ENCODE data around the gene GAB1. TPM values are rescaled to one million over a fixed set of nuclear protein-coding genes. Genes with fewer than 3 reads are reported as not detected.
A peak's percentile ranks its signal among the peaks of the same experiment; 100 is the strongest.

Gene GAB1
- total RNA-seq, 6 donors from 2014 or later, result 47.1 to 77.6 (median 56.9) TPM

DNA sequence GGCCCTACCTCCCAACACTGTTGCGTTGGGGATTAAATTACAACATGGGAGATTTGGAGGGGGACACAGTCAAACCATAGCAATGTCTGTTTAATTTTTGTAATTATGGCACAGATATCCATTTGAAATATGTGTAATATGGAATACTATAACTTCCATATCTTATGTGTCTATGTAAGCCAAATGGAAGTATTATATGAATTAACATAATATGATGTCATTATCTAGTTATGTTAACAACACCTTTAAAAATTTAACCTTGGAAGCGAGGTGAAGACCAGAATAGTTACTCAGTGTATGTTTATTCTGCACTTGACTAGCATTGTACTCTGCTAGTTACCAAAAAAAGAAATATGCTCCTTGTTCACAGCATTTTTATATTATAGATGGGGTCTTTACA is 181.1 kb downstream of the GAB1 start:
- Histone ChIP-seq H3K4me3 (peak overlapping the region in 1 of 4 donors; percentile 90), H3K27ac (no peak overlapping the region), H3K36me3 (peaks cover 0 to 44% (median 10%) of the 10 kb centered on the region in 4 donors), H3K9me3 (no peaks in the 10 kb centered on the region), H3K4me1 (peaks cover 17 to 61% (median 51%) of the 10 kb centered on the region in 4 donors), H3K27me3 (no peaks in the 10 kb centered on the region)
- ATAC-seq (ENCODE audit: low FRiP score in 2 of 2), result no peak
- DNase-seq, result no peak
- TF ChIP-seq EP300 (IDR thresholded peaks at IDR 0.05), result no peak
- TF ChIP-seq, protein P1, sequence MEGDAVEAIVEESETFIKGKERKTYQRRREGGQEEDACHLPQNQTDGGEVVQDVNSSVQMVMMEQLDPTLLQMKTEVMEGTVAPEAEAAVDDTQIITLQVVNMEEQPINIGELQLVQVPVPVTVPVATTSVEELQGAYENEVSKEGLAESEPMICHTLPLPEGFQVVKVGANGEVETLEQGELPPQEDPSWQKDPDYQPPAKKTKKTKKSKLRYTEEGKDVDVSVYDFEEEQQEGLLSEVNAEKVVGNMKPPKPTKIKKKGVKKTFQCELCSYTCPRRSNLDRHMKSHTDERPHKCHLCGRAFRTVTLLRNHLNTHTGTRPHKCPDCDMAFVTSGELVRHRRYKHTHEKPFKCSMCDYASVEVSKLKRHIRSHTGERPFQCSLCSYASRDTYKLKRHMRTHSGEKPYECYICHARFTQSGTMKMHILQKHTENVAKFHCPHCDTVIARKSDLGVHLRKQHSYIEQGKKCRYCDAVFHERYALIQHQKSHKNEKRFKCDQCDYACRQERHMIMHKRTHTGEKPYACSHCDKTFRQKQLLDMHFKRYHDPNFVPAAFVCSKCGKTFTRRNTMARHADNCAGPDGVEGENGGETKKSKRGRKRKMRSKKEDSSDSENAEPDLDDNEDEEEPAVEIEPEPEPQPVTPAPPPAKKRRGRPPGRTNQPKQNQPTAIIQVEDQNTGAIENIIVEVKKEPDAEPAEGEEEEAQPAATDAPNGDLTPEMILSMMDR (IDR thresholded peaks at IDR 0.05), result no peak
- TF ChIP-seq POLR2A (IDR thresholded peaks at IDR 0.05), result no peak
- TF ChIP-seq POLR2AphosphoS5 (IDR thresholded peaks at IDR 0.05), result no peak
- 77 to 78% methylated on average over 2 of the region's 2 CpGs for WGBS, 2 donors

Small RNA genes within 50 kb of the gene (small RNA-seq; reads per million reads assigned to genes)
- 0 reads per million in 4 donors for gene MIR3139
- gene RF00019, result 0 reads per million in 4 donors

Other genes starting within 250 kb of the GAB1 start
- gene USP38, start 152.0 kb upstream of the GAB1 start, total RNA-seq, result 10 to 100 TPM; 14.7 to 41.7 (median 23.4) TPM
- gene SMARCA5, start 176.8 kb downstream of the GAB1 start, total RNA-seq, result 10 to 100 TPM; 27.4 to 93.5 (median 58.3) TPM

Measured in upper lobe of left lung (tissue), 6 donors.